Measurements from ENCODE around the gene DCTPP1.

The DCTPP1 gene

DNA sequence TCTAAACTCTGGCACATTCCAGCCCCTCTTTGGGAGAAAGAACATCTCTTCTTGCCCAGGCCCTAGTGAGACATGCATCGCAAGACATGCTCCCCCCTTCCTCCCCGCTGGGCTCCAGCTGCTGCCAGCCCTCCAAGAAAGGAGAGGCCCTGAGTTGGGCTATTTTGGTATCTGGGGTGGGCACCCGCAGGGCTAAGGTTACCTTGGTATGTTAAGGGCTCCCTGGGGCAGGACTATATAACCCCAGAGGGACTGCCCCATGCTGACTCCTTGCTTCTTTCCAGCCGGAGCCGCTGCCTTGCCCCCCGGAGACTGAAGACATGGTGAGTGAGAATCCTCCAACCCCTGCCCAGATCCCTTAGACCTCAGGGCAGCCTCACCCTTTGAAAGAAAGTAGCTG lies 55.3 kb downstream of the DCTPP1 start, which contains the start of gene MYL11:
TSS of gene MYL11 (plus strand) at position 265 of the 400 bp plus-strand sequence. CDS start at position 321, 56 bp downstream.
- TF ChIP-seq, protein P1, sequence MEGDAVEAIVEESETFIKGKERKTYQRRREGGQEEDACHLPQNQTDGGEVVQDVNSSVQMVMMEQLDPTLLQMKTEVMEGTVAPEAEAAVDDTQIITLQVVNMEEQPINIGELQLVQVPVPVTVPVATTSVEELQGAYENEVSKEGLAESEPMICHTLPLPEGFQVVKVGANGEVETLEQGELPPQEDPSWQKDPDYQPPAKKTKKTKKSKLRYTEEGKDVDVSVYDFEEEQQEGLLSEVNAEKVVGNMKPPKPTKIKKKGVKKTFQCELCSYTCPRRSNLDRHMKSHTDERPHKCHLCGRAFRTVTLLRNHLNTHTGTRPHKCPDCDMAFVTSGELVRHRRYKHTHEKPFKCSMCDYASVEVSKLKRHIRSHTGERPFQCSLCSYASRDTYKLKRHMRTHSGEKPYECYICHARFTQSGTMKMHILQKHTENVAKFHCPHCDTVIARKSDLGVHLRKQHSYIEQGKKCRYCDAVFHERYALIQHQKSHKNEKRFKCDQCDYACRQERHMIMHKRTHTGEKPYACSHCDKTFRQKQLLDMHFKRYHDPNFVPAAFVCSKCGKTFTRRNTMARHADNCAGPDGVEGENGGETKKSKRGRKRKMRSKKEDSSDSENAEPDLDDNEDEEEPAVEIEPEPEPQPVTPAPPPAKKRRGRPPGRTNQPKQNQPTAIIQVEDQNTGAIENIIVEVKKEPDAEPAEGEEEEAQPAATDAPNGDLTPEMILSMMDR (conservative IDR thresholded peaks at IDR 0.05; ENCODE audit: low read depth, low read length), result no peak
- no peak within 1 kb of the TSS for H3K4me3 ChIP-seq (ENCODE audit: low read depth, low read length)
- DNase-seq (ENCODE audit: low read depth), result no peak
